ENCODE measurements around the gene HRCT1. TPM values are rescaled to one million over a fixed set of nuclear protein-coding genes. Genes with fewer than 3 reads are reported as not detected.
"Not testable (repeated sequence)": the region's sequence is repeated elsewhere in the genome, so short reads cannot be mapped to it uniquely, and the experiment has no call there.

HRCT1 gene
- 13.7 TPM for total RNA-seq (ENCODE audit: insufficient read depth, low replicate concordance)

- DNase-seq (ENCODE audit: low spot score), result peak; percentile 98
Observed at GRCh38 chr9:35905912-35906679, at the start of gene HRCT1. Gene HRCT1 (plus strand): TSS chr9:35906202. CDS start chr9:35906288, 86 bp downstream.

- no peak for DNase-seq (ENCODE audit: low spot score)
Observed at GRCh38 chr9:35856206-35856605, 49.8 kb upstream of the HRCT1 start.

GRCh38 chr9:35856882-35857281, 49.1 kb upstream of the HRCT1 start:
- DNase-seq (ENCODE audit: low spot score), result no peak

GRCh38 chr9:35858458-35858857, 47.5 kb upstream of the HRCT1 start:
- DNase-seq (ENCODE audit: low spot score), result no peak

GRCh38 chr9:35859310-35859989, 46.6 kb upstream of the HRCT1 start:
- no peak for DNase-seq (ENCODE audit: low spot score)

GRCh38 chr9:35859990-35860339, 46.0 kb upstream of the HRCT1 start:
- DNase-seq (ENCODE audit: low spot score), result no peak

GRCh38 chr9:35861161-35861897, 44.7 kb upstream of the HRCT1 start:
- no peak for DNase-seq (ENCODE audit: low spot score)

GRCh38 chr9:35862328-35862727, 43.7 kb upstream of the HRCT1 start:
- DNase-seq (ENCODE audit: low spot score), result no peak

- DNase-seq (ENCODE audit: low spot score), result no peak
Observed at GRCh38 chr9:35863583-35863982, 42.4 kb upstream of the HRCT1 start.

- DNase-seq (ENCODE audit: low spot score), result no peak
Observed at GRCh38 chr9:35864695-35865255, 41.2 kb upstream of the HRCT1 start.

- DNase-seq (ENCODE audit: low spot score), result no peak
Observed at GRCh38 chr9:35867538-35867937, 38.5 kb upstream of the HRCT1 start.

- DNase-seq (ENCODE audit: low spot score), result no peak
Observed at GRCh38 chr9:35868933-35869332, 37.1 kb upstream of the HRCT1 start.

- no peak for DNase-seq (ENCODE audit: low spot score)
Observed at GRCh38 chr9:35869621-35870216, 36.3 kb upstream of the HRCT1 start.

- DNase-seq (ENCODE audit: low spot score), result no peak
Observed at GRCh38 chr9:35870351-35870923, 35.6 kb upstream of the HRCT1 start, which contains the start of gene OR13J1. Gene OR13J1 (minus strand): TSS chr9:35870401. CDS start chr9:35870401, 0 bp downstream.

GRCh38 chr9:35871545-35871944, 34.5 kb upstream of the HRCT1 start:
- DNase-seq (ENCODE audit: low spot score), result no peak

- DNase-seq (ENCODE audit: low spot score), result no peak
Observed at GRCh38 chr9:35872505-35872904, 33.5 kb upstream of the HRCT1 start.

GRCh38 chr9:35882263-35882848, 23.6 kb upstream of the HRCT1 start:
- peak; percentile 82 for DNase-seq (ENCODE audit: low spot score)

GRCh38 chr9:35882996-35883395, 23.0 kb upstream of the HRCT1 start:
- DNase-seq (ENCODE audit: low spot score), result peak; percentile 13

- DNase-seq (ENCODE audit: low spot score), result not testable (repeated sequence)
Observed at GRCh38 chr9:35884908-35885307, 21.1 kb upstream of the HRCT1 start.

- DNase-seq (ENCODE audit: low spot score), result no peak
Observed at GRCh38 chr9:35891646-35892045, 14.4 kb upstream of the HRCT1 start.

GRCh38 chr9:35892051-35892450, 14.0 kb upstream of the HRCT1 start:
- no peak for DNase-seq (ENCODE audit: low spot score)
